Measurements from ENCODE around the gene ZNF428.

- no peak for TF ChIP-seq CTCF (IDR thresholded peaks at IDR 0.05)
- TF ChIP-seq TCF12 (IDR thresholded peaks at IDR 0.05) = no peak
Measured at GRCh38 chr19:43660971-43661360, 41.5 kb upstream of the ZNF428 start.
